GM12878 (cell line): ENCODE data around the gene BZW2. TPM values are rescaled to one million over a fixed set of nuclear protein-coding genes. Genes with fewer than 3 reads are reported as not detected.

Source experiments
- ATAC-seq: fragments of 200-7000 bp; cut with Tn5 transposase; 3 replicates; pipeline ENCODE4 v1.9.1; 2020; ENCODE audit warnings: mild to moderate bottlenecking, moderate library complexity
- Bru-seq: library from RNA; stranded (reverse); fragments of 400-500 nt; gene quantifications from one replicate; lab custom pipeline; 2021; lab: Mats Ljungman, UMichigan
- BruChase-seq, 2 experiments: library from RNA; stranded (reverse); fragments of 400-500 nt; gene quantifications; one replicate each; lab custom pipeline; 2021; lab: Mats Ljungman, UMichigan
- BruUV-seq: library from RNA; stranded (reverse); fragments of 400-500 nt; replicated peaks from 2 replicates; lab custom pipeline; 2021; lab: Mats Ljungman, UMichigan
- CTCF ChIA-PET: fragments of 300-600 bp; sonication (Branson Sonifier 250); formaldehyde crosslinking; extraction: SDS; loops from one replicate; lab custom pipeline; 2021; ENCODE audit warnings: inconsistent platforms; lab: Yijun Ruan, JAX
- POLR2A ChIA-PET: fragments of 350-600 bp; formaldehyde crosslinking; extraction: SDS; loops from one replicate; lab custom pipeline; 2021; ENCODE audit warnings: inconsistent platforms; lab: Charles Lee
- RAD21 ChIA-PET: fragments of 300-600 bp; sonication (Branson Sonifier 250); formaldehyde crosslinking; loops from one replicate; lab custom pipeline; 2023; ENCODE audit warnings: antibody characterized with exemption; ENCODE audit not compliant: unreplicated experiment; lab: Charles Lee
- SMC1A ChIA-PET: fragments of 300-600 bp; sonication (Branson Sonifier 250); formaldehyde crosslinking; loops from one replicate; lab custom pipeline; 2023; ENCODE audit not compliant: unreplicated experiment, uncharacterized antibody; lab: Charles Lee
- DNase-seq: peaks from one replicate; pipeline ENCODE4 v3.0.0-alpha.2; 2011; ENCODE audit warnings: low read depth, low spot score
- FAIRE-seq: peaks from 3 replicates; lab custom pipeline; 2011; peaks lifted over from hg19 to GRCh38; lab: Jason Lieb, UNC
- H2AFZ ChIP-seq: 2 replicates; pipeline ENCODE4 v1.6.0; 2011; ENCODE audit warnings: low read depth, low read length, control low read depth; ENCODE audit not compliant: control insufficient read depth
- H3K27ac ChIP-seq: 2 replicates; pipeline ENCODE4 v1.5.1; 2011; ENCODE audit warnings: control low read depth; ENCODE audit not compliant: control insufficient read depth, insufficient read depth
- H3K27me3 ChIP-seq, 2 experiments: replicated peaks in 1 of 2; 2 replicates each; pipeline versions ENCODE4 v1.6.0 to v1.6.1; 2011; ENCODE audit warnings: low read length in 1 of 2; ENCODE audit not compliant: control insufficient read depth in 2 of 2, insufficient read depth in 2 of 2
- H3K36me3 ChIP-seq, 2 experiments: 2 replicates each; pipeline ENCODE4 v1.5.1; 2011; ENCODE audit warnings: low read length in 1 of 2; ENCODE audit not compliant: control insufficient read depth in 2 of 2, insufficient read depth in 2 of 2
- H3K4me1 ChIP-seq: 2 replicates; pipeline ENCODE4 v1.6.1; 2011; ENCODE audit warnings: mild to moderate bottlenecking, low read length, moderate library complexity, mixed read lengths; ENCODE audit not compliant: control insufficient read depth, insufficient read depth
- H3K4me2 ChIP-seq: 2 replicates; pipeline ENCODE4 v1.6.0; 2011; ENCODE audit warnings: control low read depth; ENCODE audit not compliant: control insufficient read depth, insufficient read depth
- H3K4me3 ChIP-seq: fragments of 200-600 bp; sonication (generic); 2 replicates; pipeline ENCODE4 v1.5.1; 2016
- H3K79me2 ChIP-seq: 2 replicates; pipeline ENCODE4 v1.6.0; 2011; ENCODE audit warnings: low read length; ENCODE audit not compliant: control insufficient read depth, insufficient read depth
- H3K9ac ChIP-seq: 2 replicates; pipeline ENCODE4 v1.8.0; 2011; ENCODE audit warnings: low read length, control low read depth, mixed read lengths; ENCODE audit not compliant: control insufficient read depth, insufficient read depth
- H3K9me3 ChIP-seq: replicated peaks from 3 replicates; pipeline ENCODE4 v1.5.1; 2011; ENCODE audit warnings: mild to moderate bottlenecking, low read length; ENCODE audit not compliant: control insufficient read depth, insufficient read depth
- H4K20me1 ChIP-seq: 2 replicates; pipeline ENCODE4 v1.6.0; 2011; ENCODE audit not compliant: control insufficient read depth, insufficient read depth
- EGR1 ChIP-seq, 2 experiments: IDR thresholded peaks; 1 replicate in 1 of 2; 2 replicates in 1 of 2; pipeline ENCODE4 v1.6.1; 2011 to 2012; ENCODE audit warnings: low read depth in 2 of 2, low read length in 2 of 2, borderline replicate concordance in 1 of 2, mild to moderate bottlenecking in 1 of 2, moderate library complexity in 1 of 2
- FOS ChIP-seq: IDR thresholded peaks from 3 replicates; pipeline ENCODE4 v1.6.1; 2011; ENCODE audit warnings: borderline replicate concordance; ENCODE audit not compliant: insufficient read length; ENCODE audit errors: extremely low read depth
- FOXK2 ChIP-seq: fragments of 450-650 bp; IDR thresholded peaks from 2 replicates; pipeline ENCODE4 v1.6.1; 2017; ENCODE audit warnings: mild to moderate bottlenecking, moderate library complexity
- GABPA ChIP-seq: IDR thresholded peaks from 2 replicates; pipeline ENCODE4 v1.6.1; 2014; ENCODE audit warnings: antibody characterized with exemption, low read depth, mild to moderate bottlenecking, inconsistent platforms
- IKZF1 ChIP-seq: fragments of 450-650 bp; conservative IDR thresholded peaks from 2 replicates; pipeline ENCODE4 v1.6.1; 2017; ENCODE audit warnings: antibody characterized with exemption, mild to moderate bottlenecking
- MLLT1 ChIP-seq: fragments of 450-650 bp; IDR thresholded peaks from 2 replicates; pipeline ENCODE4 v1.6.1; 2016; ENCODE audit warnings: mild to moderate bottlenecking
- PBX3 ChIP-seq: IDR thresholded peaks from 2 replicates; pipeline ENCODE4 v1.6.1; 2011; ENCODE audit warnings: mild to moderate bottlenecking, low read depth, low read length, moderate library complexity; ENCODE audit not compliant: insufficient replicate concordance
- POU2F2 ChIP-seq: IDR thresholded peaks from 3 replicates; pipeline ENCODE4 v1.6.1; 2011; ENCODE audit warnings: low read depth, mild to moderate bottlenecking, low read length, borderline replicate concordance
- SMC3 ChIP-seq: IDR thresholded peaks from 2 replicates; pipeline ENCODE4 v1.6.1; 2011; ENCODE audit warnings: low read length, improper control_type of control experiment, borderline replicate concordance
- SRF ChIP-seq, 2 experiments: IDR thresholded peaks; 2 replicates each; pipeline ENCODE4 v1.6.1; 2011; ENCODE audit warnings: low read depth in 2 of 2, low read length in 2 of 2, mild to moderate bottlenecking in 1 of 2, moderate library complexity in 1 of 2
- WGBS: methylation state at CpG from one replicate; pipeline ENCODE4 v1.1.6; 2016; ENCODE audit warnings: low lambda C conversion rate; ENCODE audit not compliant: insufficient replicate concordance, insufficient coverage; ENCODE audit errors: missing lambda C conversion rate; 5-methylcytosine and 5-hydroxymethylcytosine counted together
- in situ Hi-C: fragments of 300-500 bp; cut with MboI; formaldehyde crosslinking; loops from 9 replicates; pipeline ENCODE4 v1.14.3; 2018; ENCODE audit warnings: mixed read lengths
- intact Hi-C: fragments of 100-400 bp; cut with micrococcal nuclease; formaldehyde crosslinking; loops from one replicate; pipeline ENCODE4 v1.14.2; 2022; ENCODE audit not compliant: unreplicated experiment
- long read RNA-seq, 2 experiments: library from polyadenylated mRNA; unstranded; transcript quantifications; one replicate each; pipeline ENCODE4 v2.0.0, GENCODE V29; 2019 to 2020
- polyA minus RNA-seq, 3 experiments: library from RNA; depleted of rRNA, polyadenylated mRNA; stranded (reverse); fragments of >200 nt; gene quantifications; 2 replicates each; pipeline ENCODE4 v1.2.3, GENCODE V29; 2011
- polyA plus RNA-seq, 11 experiments: library from polyadenylated mRNA; depleted of rRNA in 4 of 11; unstranded in 6 of 11; stranded (reverse) in 5 of 11; fragments of >200 nt; fragmentation: Nextera tagmentation in 4 of 11; fragmentation: Illumina TruSeq in 1 of 11; extraction: Ambion mirVana in 4 of 11; extraction: Trizol in 1 of 11; gene quantifications; 1 replicate in 1 of 11; 2 replicates in 10 of 11; pipeline versions ENCODE4 v1.2.1 to v1.2.3, GENCODE V29; 2011 to 2016; ENCODE audit warnings: inconsistent platforms in 2 of 11, missing spikeins in 2 of 11, low read depth in 1 of 11
- total RNA-seq, 4 experiments: library from RNA; depleted of rRNA in 3 of 4; stranded (reverse); fragments of >200 nt in 3 of 4; fragmentation: Illumina TruSeq in 1 of 4; extraction: Trizol in 1 of 4; gene quantifications; 2 replicates each; pipeline versions ENCODE4 v1.2.1 to v1.2.3, GENCODE V29; 2013 to 2021
- TF ChIP-seq, protein P1 (sequence below): fragments of 450-650 bp; formaldehyde crosslinking; IDR thresholded peaks from 2 replicates; pipeline ENCODE4 v1.4.0; 2020; ENCODE audit warnings: mild to moderate bottlenecking, moderate library complexity

The BZW2 gene
- 0.22 and 0.52 TPM in 2 replicates for total RNA-seq (2013; cell fraction: nucleolus; rRNA removed)
- total RNA-seq (2014; rRNA removed) (1.3 TPM in 2 replicates), total RNA-seq (2014; rRNA removed; fragmentation: Illumina TruSeq; extraction: Trizol) (1.2 and 2.5 TPM in 2 replicates), total RNA-seq (2021) (1.6 and 2.4 TPM in 2 replicates), polyA plus RNA-seq (2011; rRNA removed) (2.3 and 3.1 TPM in 2 replicates), polyA plus RNA-seq (2014; fragmentation: Illumina TruSeq; extraction: Trizol) (3.1 and 5.7 TPM in 2 replicates), polyA plus RNA-seq (2014; fragmentation: Nextera tagmentation; extraction: Ambion mirVana) (1 to 10 TPM; 3.8 to 3.9 TPM), polyA plus RNA-seq (2014; rRNA removed) (1.7 and 1.8 TPM in 2 replicates), polyA plus RNA-seq (2016; fragmentation: Nextera tagmentation; extraction: Ambion mirVana) (1 to 10 TPM; 5.8 to 6.8 TPM), polyA minus RNA-seq (2011; rRNA and poly(A)+ RNA removed) (1.1 and 3.5 TPM in 2 replicates), Bru-seq, nascent RNA (percentile 29 among the genes with signal in this experiment), BruChase-seq, experiment 1, labeled RNA remaining after a 6-hour chase (percentile 20 among the genes with signal in this experiment), BruChase-seq, experiment 2, labeled RNA remaining after a 2-hour chase (percentile 26 among the genes with signal in this experiment)
- 5.2 TPM for polyA plus RNA-seq (2011; ENCODE audit: low read depth)
- 2.9 TPM in 2 replicates for polyA plus RNA-seq (2011; cell fraction: cytosol; rRNA removed)
- 1.8 and 1.9 TPM in 2 replicates for polyA plus RNA-seq (2011; cell fraction: nucleus; rRNA removed)
- 6.8 and 7.7 TPM in 2 replicates for polyA plus RNA-seq (2012)
- polyA minus RNA-seq (2011; cell fraction: cytosol; rRNA and poly(A)+ RNA removed): 3.1 and 3.3 TPM in 2 replicates
- 0.85 and 0.86 TPM in 2 replicates for polyA minus RNA-seq (2011; cell fraction: nucleus; rRNA and poly(A)+ RNA removed)
- long read RNA-seq, experiment 1, partial matches to known transcripts: 0 of 1 reads
- long read RNA-seq, experiment 1, other reads (novel, unspliced or antisense): 0 of 1 reads
- long read RNA-seq, experiment 2, transcript BZW2-201 (12 exons, 1,860 nt): major isoform, 22 of 25 reads
- long read RNA-seq, experiment 2, partial matches to known transcripts: 0 of 25 reads
- long read RNA-seq, experiment 2, other reads (novel, unspliced or antisense): 0 of 25 reads

DNA sequence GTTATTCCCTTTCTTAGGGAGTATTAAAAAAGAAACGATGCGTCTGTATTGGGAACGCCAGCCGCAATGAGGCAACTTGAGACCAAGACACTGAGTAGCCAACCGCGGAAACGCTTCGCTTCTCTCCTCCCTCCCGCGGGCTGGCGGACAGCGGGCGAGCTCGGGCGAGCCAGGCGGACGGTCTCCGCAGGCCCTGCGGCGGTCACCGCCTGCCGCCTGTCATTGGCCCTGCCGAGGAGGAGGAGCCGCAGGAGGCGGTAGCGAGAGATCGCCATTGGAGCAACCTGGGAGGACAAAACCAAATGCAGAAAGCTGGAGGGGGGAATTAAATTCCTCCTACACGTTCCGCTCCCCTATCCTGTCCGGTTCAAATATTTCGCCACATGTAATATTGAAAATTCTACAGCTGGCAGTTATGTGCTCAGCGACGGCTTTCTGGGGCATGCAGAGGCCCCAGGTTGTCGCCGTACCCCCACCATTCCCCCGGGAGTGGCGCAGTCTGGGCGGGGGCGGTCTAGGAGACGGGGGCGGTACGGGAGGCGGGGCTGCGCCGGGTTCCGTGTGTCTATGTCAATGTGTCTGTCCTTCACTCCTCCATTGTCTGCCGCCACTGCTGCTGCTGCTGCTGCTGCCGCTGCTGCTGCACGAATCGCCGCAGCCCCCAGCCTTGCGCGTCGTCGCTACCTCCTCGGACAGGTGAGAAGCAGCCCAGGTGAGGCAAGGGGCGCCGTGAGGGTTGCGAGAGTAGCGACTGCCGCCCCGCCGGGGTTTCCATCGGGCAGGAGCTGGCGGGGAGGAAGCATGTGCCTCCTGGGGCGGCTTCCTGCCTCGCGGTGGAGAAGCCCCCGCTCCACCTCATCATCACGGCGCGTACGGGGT, at the start of gene BZW2, which contains the start of gene ANKMY2:
BZW2 (plus strand) TSS at position 589 of the 879 bp plus-strand sequence. CDS start 19,263 bp downstream, outside the sequence.
ANKMY2 (minus strand) TSS at position 162 of the 879 bp plus-strand sequence. CDS start 181 bp downstream, outside the sequence.
- H3K4me1 ChIP-seq: no peaks in the 10 kb centered on the region
- ChIA-PET RAD21 (no interaction called here), CTCF (no interaction called here), POLR2A (no interaction called here), SMC1A (interaction anchor here (1.0 kb wide), 1 partner anchor 36 kb away, joined by 3 read pairs; no protein-coding TSS in a partner anchor)
- in situ Hi-C loops (no loop called here), intact Hi-C loops (no loop called here)
- no peak within 1 kb of the TSS; the same call in 1 of the 2 replicates for H3K27ac ChIP-seq
- FAIRE-seq (peak; percentile 83), DNase-seq (peak; percentile 40), ATAC-seq (peak; percentile 95)
- no peaks in the 10 kb centered on the region for H4K20me1 ChIP-seq
- H2AFZ ChIP-seq: peak within 1 kb of the TSS; percentile 85
- H3K4me3 ChIP-seq: peak within 1 kb of the TSS; percentile 61
- peaks cover 5 to 11% of the 10 kb centered on the region in 2 experiments; a peak in 3 of 4 replicates for H3K27me3 ChIP-seq
- H3K9me3 ChIP-seq: no peaks in the 10 kb centered on the region
- H3K9ac ChIP-seq: no peak within 1 kb of the TSS
- H3K36me3 ChIP-seq: no peaks in the 10 kb centered on the region
- WGBS: 3% methylated on average over 67 of the region's 73 CpGs
- H3K4me2 ChIP-seq: peak within 1 kb of the TSS; percentile 80
- no peaks in the 10 kb centered on the region for H3K79me2 ChIP-seq
- no TSS peak for BruUV-seq
- peak; percentile 19; the same call in 1 of the 3 replicates for TF ChIP-seq POU2F2
- TF ChIP-seq PBX3: no peak
- TF ChIP-seq EGR1 (IDR thresholded peaks at IDR 0.05; ENCODE audit: borderline replicate concordance in 1 of 2, low read depth in 2 of 2, low read length in 2 of 2): peak in 1 of 2 experiments; percentile 91; a peak in 2 of 3 replicates
- peak; percentile 96 for TF ChIP-seq FOXK2
- TF ChIP-seq GABPA: 0 out of 2 replicates have a peak, but pooled peaks have one; percentile 6
- no peak for TF ChIP-seq MLLT1
- TF ChIP-seq FOS: peak; percentile 13
- TF ChIP-seq, protein P1, sequence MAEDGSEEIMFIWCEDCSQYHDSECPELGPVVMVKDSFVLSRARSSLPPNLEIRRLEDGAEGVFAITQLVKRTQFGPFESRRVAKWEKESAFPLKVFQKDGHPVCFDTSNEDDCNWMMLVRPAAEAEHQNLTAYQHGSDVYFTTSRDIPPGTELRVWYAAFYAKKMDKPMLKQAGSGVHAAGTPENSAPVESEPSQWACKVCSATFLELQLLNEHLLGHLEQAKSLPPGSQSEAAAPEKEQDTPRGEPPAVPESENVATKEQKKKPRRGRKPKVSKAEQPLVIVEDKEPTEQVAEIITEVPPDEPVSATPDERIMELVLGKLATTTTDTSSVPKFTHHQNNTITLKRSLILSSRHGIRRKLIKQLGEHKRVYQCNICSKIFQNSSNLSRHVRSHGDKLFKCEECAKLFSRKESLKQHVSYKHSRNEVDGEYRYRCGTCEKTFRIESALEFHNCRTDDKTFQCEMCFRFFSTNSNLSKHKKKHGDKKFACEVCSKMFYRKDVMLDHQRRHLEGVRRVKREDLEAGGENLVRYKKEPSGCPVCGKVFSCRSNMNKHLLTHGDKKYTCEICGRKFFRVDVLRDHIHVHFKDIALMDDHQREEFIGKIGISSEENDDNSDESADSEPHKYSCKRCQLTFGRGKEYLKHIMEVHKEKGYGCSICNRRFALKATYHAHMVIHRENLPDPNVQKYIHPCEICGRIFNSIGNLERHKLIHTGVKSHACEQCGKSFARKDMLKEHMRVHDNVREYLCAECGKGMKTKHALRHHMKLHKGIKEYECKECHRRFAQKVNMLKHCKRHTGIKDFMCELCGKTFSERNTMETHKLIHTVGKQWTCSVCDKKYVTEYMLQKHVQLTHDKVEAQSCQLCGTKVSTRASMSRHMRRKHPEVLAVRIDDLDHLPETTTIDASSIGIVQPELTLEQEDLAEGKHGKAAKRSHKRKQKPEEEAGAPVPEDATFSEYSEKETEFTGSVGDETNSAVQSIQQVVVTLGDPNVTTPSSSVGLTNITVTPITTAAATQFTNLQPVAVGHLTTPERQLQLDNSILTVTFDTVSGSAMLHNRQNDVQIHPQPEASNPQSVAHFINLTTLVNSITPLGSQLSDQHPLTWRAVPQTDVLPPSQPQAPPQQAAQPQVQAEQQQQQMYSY (CRISPR knock-in tag): no peak
- TF ChIP-seq IKZF1: no peak
- no peak for TF ChIP-seq SMC3
- TF ChIP-seq SRF (IDR thresholded peaks at IDR 0.05; ENCODE audit: low read depth in 2 of 2, low read length in 2 of 2): no peak
